Upper lobe of left lung (tissue), 4 donors: Measurements from ENCODE around the gene ZNF729.

Source experiments
- CTCF ChIP-seq, 6 experiments: fragments of 450-650 bp in 4 of 6; fragments of 200-600 bp in 2 of 6; sonication (generic) in 2 of 6; IDR thresholded peaks; one replicate each; pipeline ENCODE4 v1.5.1; 2016 to 2019; ENCODE audit warnings: antibody characterized with exemption in 6 of 6
- POLR2A ChIP-seq, 4 donors: fragments of 450-650 bp; IDR thresholded peaks; one replicate each; pipeline ENCODE4 v1.5.1; 2016 to 2017; ENCODE audit warnings: antibody characterized with exemption in 4 of 4, mild to moderate bottlenecking in 2 of 4
- POLR2AphosphoS5 ChIP-seq, 2 donors: sonication (generic); formaldehyde crosslinking; IDR thresholded peaks; one replicate each; pipeline ENCODE4 v1.5.1; 2017; ENCODE audit warnings: antibody characterized with exemption in 2 of 2

- TF ChIP-seq CTCF (IDR thresholded peaks at IDR 0.05), result no peak
- TF ChIP-seq POLR2AphosphoS5 (IDR thresholded peaks at IDR 0.05), result no peak
- TF ChIP-seq POLR2A (IDR thresholded peaks at IDR 0.05), result no peak
Observed at GRCh38 chr19:22257381-22257780, 28.9 kb upstream of the ZNF729 start.
